NCI-H2081 (cell line): ENCODE results near the gene ZBTB7B.
A peak's percentile ranks its signal among the peaks of the same experiment; 100 is the strongest.
"Not testable (repeated sequence)": the region's sequence is repeated elsewhere in the genome, so short reads cannot be mapped to it uniquely, and the experiment has no call there.

ENCODE experiments used
- DNase-seq, 2 experiments: peaks; one replicate each; lab custom pipeline; 2025; lab: John Stamatoyannopoulos, UW

Gene ZBTB7B

GRCh38 chr1:154968731-154969130, 33.9 kb upstream of the ZBTB7B start:
- DNase-seq, result no peak

GRCh38 chr1:154969246-154969645, 33.4 kb upstream of the ZBTB7B start:
- no peak for DNase-seq

DNA sequence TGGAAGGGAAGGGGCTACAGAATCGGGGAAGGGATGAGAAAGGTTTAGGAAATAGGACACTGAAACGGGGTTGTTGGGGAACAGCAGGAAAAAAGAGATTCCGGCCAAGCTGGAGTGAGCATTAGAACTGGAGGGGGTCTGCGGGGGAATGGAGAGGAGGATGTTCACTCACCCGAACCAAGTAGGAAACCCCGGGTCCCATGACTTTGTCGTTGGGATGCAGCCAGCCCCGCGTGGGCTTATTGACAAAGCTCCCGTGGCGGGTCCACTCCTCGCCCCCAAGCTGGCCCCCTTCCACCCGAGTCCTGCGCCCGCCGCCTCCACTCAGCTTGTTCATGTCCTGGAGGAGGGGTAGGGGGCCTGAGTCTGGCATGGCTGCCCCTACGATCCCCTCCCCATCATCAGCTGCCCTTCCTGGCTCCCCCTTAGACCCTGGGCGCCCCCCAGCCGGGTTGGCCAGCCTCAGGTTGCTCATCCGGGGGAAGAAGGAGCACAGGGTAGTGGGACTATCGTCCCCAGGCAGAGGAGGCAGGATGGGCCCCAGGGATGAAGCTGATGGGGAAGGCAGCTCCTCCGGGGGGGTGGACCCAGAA, 32.6 kb upstream of the ZBTB7B start:
- no peak for DNase-seq

- peak; percentile 62 to 70 for DNase-seq
Measured at GRCh38 chr1:154970631-154971340, 31.8 kb upstream of the ZBTB7B start, which contains the start of gene SHC1. TSS of gene SHC1 (minus strand) at chr1:154970747. CDS start at chr1:154970526, 221 bp downstream.

- DNase-seq, result no peak
Measured at GRCh38 chr1:154971341-154971998, 31.1 kb upstream of the ZBTB7B start.

GRCh38 chr1:154972213-154972516, 30.4 kb upstream of the ZBTB7B start:
- DNase-seq, result no peak

- DNase-seq, result no peak
Measured at GRCh38 chr1:154972517-154973343, 29.9 kb upstream of the ZBTB7B start.

DNA sequence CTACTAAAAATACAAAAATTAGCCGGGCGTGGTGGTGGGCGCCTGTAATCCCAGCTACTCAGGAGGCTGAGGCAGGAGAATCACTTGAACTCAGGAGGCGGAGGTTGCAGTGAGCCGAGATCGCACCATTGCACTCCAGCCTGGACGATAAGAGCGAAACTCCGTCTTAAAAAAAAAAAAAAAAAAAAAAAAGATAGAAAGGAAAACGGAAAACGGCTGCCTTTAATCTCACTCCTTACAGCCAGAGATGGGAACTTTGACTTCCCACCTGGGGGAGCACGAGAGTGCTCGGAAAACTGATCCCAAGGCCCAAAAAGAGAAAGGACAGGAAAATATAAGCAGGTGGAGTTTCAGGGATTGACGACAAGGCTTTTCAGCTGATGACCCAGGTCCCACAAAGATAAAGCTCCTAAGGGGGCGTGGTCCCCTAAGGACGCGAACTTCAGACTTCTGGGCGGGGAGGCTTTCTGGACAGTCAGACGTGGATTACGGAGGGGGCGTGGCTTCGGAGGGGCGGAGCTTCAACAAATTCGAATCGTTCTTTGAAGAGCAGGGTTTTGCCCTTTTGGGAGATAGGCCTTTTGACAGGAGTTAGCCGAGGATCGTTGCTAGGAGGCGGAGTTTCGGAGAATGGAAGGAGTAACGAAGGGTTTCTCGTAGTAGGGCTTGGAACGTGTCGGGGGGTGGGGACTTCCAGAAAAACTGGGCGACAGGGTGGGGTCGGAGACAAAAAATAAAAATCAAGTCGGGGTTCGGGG, 29.1 kb upstream of the ZBTB7B start:
- peak; percentile 90 to 93 for DNase-seq

GRCh38 chr1:154974102-154974807, 28.3 kb upstream of the ZBTB7B start, which contains the start of gene CKS1B:
TSS of gene CKS1B (plus strand) at chr1:154974681. CDS start at chr1:154974746, 65 bp downstream.
- peak; percentile 100 for DNase-seq

- DNase-seq, result peak; percentile 96 to 98
Measured at GRCh38 chr1:154974808-154975408, 27.7 kb upstream of the ZBTB7B start.

GRCh38 chr1:154975409-154976059, 27.1 kb upstream of the ZBTB7B start:
- DNase-seq, result peak in 1 of 2 experiments; percentile 52

DNA sequence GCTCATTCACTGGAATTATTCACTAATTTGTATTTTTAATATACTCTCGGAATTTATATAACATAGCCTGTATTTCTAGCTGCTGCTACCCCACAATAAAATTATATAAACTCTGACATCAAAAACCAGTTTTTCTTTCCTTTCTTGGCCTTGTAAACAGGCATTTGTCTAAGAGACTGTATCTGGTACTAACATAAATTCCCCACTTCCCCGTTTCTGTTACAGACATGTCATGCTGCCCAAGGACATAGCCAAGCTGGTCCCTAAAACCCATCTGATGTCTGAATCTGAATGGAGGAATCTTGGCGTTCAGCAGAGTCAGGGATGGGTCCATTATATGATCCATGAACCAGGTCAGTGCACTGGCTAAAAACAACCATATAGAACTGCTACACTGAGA, 24.8 kb upstream of the ZBTB7B start:
- not testable (repeated sequence) for DNase-seq

DNA sequence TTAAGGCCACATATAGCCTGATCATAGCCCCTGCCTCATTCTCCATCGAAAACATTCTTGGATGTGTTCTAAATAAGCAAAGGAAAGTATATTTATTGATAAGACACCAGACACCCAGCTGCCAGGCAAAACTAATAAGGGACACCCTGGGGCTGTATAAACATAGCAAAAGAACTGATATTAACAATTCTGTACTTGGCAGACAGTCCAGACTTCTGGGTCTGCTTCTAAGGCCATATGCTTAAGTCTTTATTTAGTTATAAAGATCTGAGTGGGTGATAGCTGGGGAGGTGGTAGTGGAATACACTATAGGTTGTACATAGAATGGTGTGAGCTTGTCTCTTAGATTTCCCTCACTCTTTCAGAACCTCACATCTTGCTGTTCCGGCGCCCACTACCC, 24.2 kb upstream of the ZBTB7B start:
- DNase-seq, result no peak

- DNase-seq, result no peak
Measured at GRCh38 chr1:154982341-154982740, 20.3 kb upstream of the ZBTB7B start.

- DNase-seq, result peak; percentile 100
Measured at GRCh38 chr1:154982897-154983648, 19.5 kb upstream of the ZBTB7B start, which contains the start of gene FLAD1. TSS of gene FLAD1 (plus strand) at chr1:154983344. CDS start at chr1:154983695, 351 bp downstream.

DNA sequence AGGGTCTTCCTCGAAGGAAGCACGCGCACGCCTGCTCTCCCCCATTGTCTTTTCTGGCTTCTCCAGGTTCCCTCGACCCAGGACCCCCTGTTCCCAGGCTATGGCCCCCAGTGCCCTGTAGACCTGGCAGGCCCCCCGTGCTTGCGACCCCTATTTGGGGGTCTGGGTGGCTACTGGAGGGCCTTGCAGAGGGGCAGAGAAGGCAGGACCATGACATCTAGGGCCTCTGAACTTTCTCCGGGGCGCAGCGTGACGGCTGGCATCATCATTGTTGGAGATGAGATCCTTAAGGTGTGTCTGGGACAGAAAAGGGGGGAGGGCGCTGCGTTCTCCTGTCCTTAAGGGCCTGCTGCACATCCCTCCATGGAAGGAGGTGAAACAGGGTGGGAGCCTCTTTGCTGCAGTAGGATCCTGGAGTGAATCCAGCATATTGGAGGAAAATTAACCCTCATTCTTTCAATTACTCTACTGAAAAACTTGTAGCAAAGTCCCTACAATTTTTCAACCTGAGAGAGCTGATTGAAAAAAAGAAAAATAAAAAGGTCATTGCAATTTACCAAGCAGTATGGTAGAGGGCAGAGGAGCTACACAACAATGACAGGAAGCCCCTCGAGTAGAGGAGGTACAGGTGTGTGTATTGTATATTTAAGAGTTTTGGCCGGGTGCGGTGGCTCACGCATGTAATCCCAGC, 18.7 kb upstream of the ZBTB7B start:
- DNase-seq, result peak in 1 of 2 experiments; percentile 30

GRCh38 chr1:154986736-154987135, 15.9 kb upstream of the ZBTB7B start:
- not testable (repeated sequence) for DNase-seq

DNA sequence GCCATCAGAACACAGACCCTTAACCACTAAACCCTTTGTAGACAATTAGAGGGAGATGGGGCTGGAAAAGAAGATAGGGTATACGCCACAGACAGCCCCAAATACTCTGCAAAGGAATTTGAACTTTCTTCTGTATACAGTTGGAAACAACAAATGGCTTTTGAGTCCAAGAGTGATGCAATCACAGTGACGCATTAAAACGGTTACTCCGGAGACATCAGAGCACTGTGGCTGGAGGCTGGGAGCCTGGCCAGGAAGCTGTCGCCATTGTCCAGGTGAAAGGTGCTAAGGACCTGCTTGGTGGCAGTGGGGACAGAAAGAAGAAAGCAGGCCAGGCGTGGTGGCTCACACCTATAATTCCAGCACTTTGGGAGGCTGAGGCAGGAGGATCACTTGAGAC, 15.3 kb upstream of the ZBTB7B start:
- no peak for DNase-seq
